Sigmoid colon (tissue), 7 donors: Measurements from ENCODE around the gene HDAC4. TPM values are rescaled to one million over a fixed set of nuclear protein-coding genes. Genes with fewer than 3 reads are reported as not detected.
A peak's percentile ranks its signal among the peaks of the same experiment; 100 is the strongest.

Experiments used
- DNase-seq: peaks from one replicate; pipeline ENCODE4 v3.0.0-alpha.2; 2019
- H3K27ac ChIP-seq, 4 donors: fragments of 200-600 bp; sonication (generic); one replicate each; pipeline ENCODE4 v1.5.1; 2016 to 2019; ENCODE audit warnings: mild to moderate bottlenecking in 1 of 4
- H3K27me3 ChIP-seq, 3 donors: fragments of 200-600 bp; sonication (generic); one replicate each; pipeline ENCODE4 v1.5.1; 2019; ENCODE audit warnings: mild to moderate bottlenecking in 1 of 3
- H3K36me3 ChIP-seq, 4 donors: fragments of 200-600 bp; sonication (generic); one replicate each; pipeline ENCODE4 v1.5.1; 2016 to 2019
- H3K4me1 ChIP-seq, 4 donors: fragments of 200-600 bp; sonication (generic); one replicate each; pipeline ENCODE4 v1.5.1; 2017 to 2019
- H3K4me3 ChIP-seq, 4 donors: fragments of 200-600 bp; sonication (generic); one replicate each; pipeline ENCODE4 v1.5.1; 2017 to 2019; ENCODE audit warnings: mild to moderate bottlenecking in 2 of 4, moderate library complexity in 1 of 4
- H3K9me3 ChIP-seq, 4 donors: fragments of 200-600 bp in 3 of 4; sonication (generic) in 3 of 4; one replicate each; pipeline versions ENCODE4 v1.5.1 to v1.6.1; 2013 to 2019
- EP300 ChIP-seq, 4 donors: sonication (generic); formaldehyde crosslinking; IDR thresholded peaks; one replicate each; pipeline ENCODE4 v1.6.1; 2017; ENCODE audit warnings: antibody characterized with exemption in 4 of 4
- POLR2A ChIP-seq, 2 donors: fragments of 450-650 bp; IDR thresholded peaks; one replicate each; pipeline ENCODE4 v1.6.1; 2016; ENCODE audit warnings: antibody characterized with exemption in 2 of 2, mild to moderate bottlenecking in 2 of 2, moderate library complexity in 2 of 2
- POLR2AphosphoS5 ChIP-seq, 4 donors: sonication (generic); formaldehyde crosslinking; IDR thresholded peaks; one replicate each; pipeline ENCODE4 v1.6.1; 2017; ENCODE audit warnings: antibody characterized with exemption in 4 of 4
- WGBS, 2 donors: extraction: QIAGEN DNeasy Blood & Tissue Kit; methylation state at CpG; one replicate each; pipeline ENCODE4 v1.1.7; 2013; 5-methylcytosine and 5-hydroxymethylcytosine counted together
- intact Hi-C: fragments of 100-400 bp; cut with DNase I; formaldehyde crosslinking; loops from one replicate; pipeline ENCODE4 v1.15.1; 2023
- polyA plus RNA-seq, 3 donors: library from polyadenylated mRNA; stranded (reverse); fragments of 200-250 nt; gene quantifications; one replicate each; pipeline ENCODE4 v1.2.3, GENCODE V29; 2013
- total RNA-seq, 4 donors: library from RNA; depleted of rRNA; stranded (reverse); fragments of >200 nt; gene quantifications; one replicate each; pipeline ENCODE4 v1.1.0, GENCODE V29; 2016
- TF ChIP-seq, protein P1 (sequence below), 4 experiments: fragments of 450-650 bp in 3 of 4; fragments of 200-600 bp in 1 of 4; IDR thresholded peaks; one replicate each; pipeline ENCODE4 v1.5.1; 2016 to 2019; ENCODE audit warnings: antibody characterized with exemption in 4 of 4, mild to moderate bottlenecking in 3 of 4, moderate library complexity in 2 of 4
- donor health status: healthy with polysubstance abuse.
- donor health status: Bipolar disorder and iron deficiency.
- donor health status: healthy.

HDAC4 gene
- total and polyA plus RNA-seq, 7 donors: 1.8 to 196 (median 77.0) TPM

DNA sequence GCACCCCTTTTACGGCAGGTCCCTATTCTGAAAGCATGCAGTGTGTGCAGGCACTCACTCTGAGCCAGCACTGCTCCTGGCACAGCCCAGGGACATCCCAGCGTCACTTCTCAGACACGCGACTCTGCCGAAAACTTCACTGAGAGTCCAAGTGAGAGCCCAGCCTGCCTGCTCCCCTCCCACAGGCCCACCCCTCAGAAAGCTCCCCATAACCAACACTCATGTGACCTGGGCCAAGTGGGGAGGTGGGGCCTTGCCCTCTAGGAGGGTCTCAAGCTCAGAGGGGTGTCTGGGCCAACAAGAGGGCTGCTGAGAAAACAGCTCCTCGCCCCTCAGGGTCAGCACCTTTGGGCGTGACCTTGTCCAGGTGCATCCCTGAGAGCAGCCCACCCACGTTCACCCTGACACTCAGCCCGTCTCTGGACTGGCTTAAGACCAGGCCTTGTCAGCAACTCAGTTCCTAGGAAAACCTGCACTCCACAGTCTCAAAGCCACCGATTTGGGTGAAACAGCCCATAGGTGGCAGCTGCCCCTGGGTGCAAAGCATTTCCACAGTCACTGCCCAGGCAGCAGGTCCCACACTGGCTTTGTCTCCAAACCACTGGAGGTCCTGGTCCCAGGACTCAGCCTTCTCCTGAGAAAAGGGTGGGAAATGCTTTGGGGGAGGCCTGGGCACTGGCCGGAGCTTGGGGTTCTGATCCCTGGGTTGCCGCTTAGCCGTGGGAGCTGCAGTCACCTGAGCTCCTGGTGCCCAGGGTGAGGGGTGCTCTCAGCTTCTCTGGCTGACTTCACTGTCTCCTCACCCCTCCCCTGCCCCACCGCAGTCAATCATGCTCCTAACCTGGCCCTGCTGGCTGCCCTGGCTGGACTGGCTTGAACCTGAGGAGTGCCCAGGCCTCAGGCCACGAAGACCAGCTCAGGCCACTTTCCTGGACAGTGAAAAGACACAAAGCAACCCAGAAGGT lies 209.6 kb downstream of the HDAC4 start:
- Histone ChIP-seq H3K27me3 (no peaks in the 10 kb centered on the region), H3K27ac (peak overlapping the region in 3 of 4 donors; percentile 1 to 26 (median 3)), H3K4me1 (peaks cover 0 to 47% (median 42%) of the 10 kb centered on the region in 4 donors), H3K9me3 (no peaks in the 10 kb centered on the region), H3K4me3 (no peak overlapping the region), H3K36me3 (peaks cover 23 to 55% (median 33%) of the 10 kb centered on the region in 4 donors)
- TF ChIP-seq EP300 (IDR thresholded peaks at IDR 0.05) (no peak), POLR2A (IDR thresholded peaks at IDR 0.05) (no peak), POLR2AphosphoS5 (IDR thresholded peaks at IDR 0.05) (no peak)
- TF ChIP-seq, protein P1, sequence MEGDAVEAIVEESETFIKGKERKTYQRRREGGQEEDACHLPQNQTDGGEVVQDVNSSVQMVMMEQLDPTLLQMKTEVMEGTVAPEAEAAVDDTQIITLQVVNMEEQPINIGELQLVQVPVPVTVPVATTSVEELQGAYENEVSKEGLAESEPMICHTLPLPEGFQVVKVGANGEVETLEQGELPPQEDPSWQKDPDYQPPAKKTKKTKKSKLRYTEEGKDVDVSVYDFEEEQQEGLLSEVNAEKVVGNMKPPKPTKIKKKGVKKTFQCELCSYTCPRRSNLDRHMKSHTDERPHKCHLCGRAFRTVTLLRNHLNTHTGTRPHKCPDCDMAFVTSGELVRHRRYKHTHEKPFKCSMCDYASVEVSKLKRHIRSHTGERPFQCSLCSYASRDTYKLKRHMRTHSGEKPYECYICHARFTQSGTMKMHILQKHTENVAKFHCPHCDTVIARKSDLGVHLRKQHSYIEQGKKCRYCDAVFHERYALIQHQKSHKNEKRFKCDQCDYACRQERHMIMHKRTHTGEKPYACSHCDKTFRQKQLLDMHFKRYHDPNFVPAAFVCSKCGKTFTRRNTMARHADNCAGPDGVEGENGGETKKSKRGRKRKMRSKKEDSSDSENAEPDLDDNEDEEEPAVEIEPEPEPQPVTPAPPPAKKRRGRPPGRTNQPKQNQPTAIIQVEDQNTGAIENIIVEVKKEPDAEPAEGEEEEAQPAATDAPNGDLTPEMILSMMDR (IDR thresholded peaks at IDR 0.05): no peak
- intact Hi-C loops: no loop called here
- DNase-seq: peak; percentile 58
- WGBS, 2 donors: 91 to 96% methylated on average over 15 of the region's 15 CpGs

DNA sequence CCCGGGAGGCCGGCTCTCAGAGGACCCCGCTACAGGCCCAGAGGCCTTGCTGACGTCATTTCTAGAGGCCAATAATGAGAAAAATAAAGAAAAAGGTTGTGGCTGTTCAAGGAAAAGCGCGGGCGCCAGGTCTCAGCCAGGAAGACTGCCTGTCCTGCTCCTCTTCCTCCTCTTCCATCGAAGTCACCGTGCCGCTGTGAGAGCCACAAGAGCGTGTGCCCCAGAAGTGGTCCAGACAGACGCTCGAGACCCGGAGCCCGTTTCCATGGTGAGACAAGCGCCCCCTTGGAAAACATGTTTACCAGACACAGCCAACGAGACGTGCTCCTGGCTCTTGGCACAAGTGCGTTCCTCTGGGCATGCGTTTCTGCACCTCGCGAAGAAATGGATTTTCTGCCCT lies 210.5 kb downstream of the HDAC4 start:
- WGBS, 2 donors: 96 to 98% methylated on average over 22 of the region's 22 CpGs
- Histone ChIP-seq H3K4me3 (no peak overlapping the region), H3K9me3 (no peaks in the 10 kb centered on the region), H3K36me3 (peaks cover 28 to 59% (median 41%) of the 10 kb centered on the region in 4 donors), H3K27ac (peak overlapping the region in 1 of 4 donors; percentile 26), H3K27me3 (no peaks in the 10 kb centered on the region), H3K4me1 (peaks cover 0 to 43% (median 41%) of the 10 kb centered on the region in 4 donors)
- no peak for TF ChIP-seq POLR2A (IDR thresholded peaks at IDR 0.05)
- TF ChIP-seq EP300 (IDR thresholded peaks at IDR 0.05): no peak
- intact Hi-C loops: no loop called here
- peak; percentile 61 for DNase-seq

DNA sequence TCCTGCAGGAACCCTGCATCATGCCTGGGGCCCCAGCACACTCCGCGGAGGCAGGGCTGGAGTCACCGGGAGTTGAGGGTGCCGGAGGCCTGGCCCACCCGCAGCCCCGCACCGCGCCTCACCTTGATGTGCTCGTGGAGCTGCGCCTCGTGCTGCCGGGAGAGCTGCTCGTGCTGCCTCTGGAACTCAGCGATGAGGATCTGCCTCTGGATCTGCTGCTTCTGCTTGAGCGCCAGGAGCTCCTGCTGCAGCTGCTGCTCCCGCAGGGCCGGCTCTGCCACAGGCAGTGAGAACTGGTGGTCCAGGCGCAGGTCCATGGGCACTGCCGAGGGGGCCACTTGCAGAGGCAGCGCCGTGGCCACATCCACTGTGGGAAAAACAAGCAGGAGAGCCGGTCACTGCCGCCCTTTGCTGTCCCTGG lies 211.1 kb downstream of the HDAC4 start:
- Histone ChIP-seq H3K27ac (peak overlapping the region in 1 of 4 donors; percentile 26), H3K27me3 (no peaks in the 10 kb centered on the region), H3K4me3 (no peak overlapping the region), H3K36me3 (peaks cover 31 to 61% (median 45%) of the 10 kb centered on the region in 4 donors), H3K4me1 (peaks cover 0 to 41% (median 35%) of the 10 kb centered on the region in 4 donors), H3K9me3 (no peaks in the 10 kb centered on the region)
- TF ChIP-seq EP300 (IDR thresholded peaks at IDR 0.05) (no peak), POLR2A (IDR thresholded peaks at IDR 0.05) (no peak), POLR2AphosphoS5 (IDR thresholded peaks at IDR 0.05) (no peak)
- DNase-seq: peak; percentile 51
- intact Hi-C loops: no loop called here
- 97 to 98% methylated on average over 23 of the region's 23 CpGs for WGBS, 2 donors

DNA sequence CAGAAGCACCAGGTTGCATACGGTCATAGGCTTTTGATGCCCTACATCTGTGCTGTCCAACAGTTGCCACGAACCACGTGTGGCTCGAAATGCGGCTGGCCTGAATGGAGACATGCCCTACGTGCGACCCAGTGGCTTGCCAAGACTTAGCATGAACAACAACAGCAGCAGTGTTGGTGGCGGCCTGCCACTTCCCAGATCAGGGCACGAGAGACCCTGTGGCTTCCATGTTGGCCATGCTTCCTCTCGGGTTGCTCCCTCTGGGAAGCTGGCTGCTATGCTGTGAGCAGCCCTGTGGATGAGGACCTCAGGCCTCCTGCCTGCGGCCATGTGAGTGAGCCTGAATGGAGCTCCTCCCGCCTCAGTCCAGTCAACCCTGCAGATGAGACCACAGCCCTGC lies 212.3 kb downstream of the HDAC4 start:
- TF ChIP-seq POLR2A (IDR thresholded peaks at IDR 0.05): no peak
- no peak for TF ChIP-seq EP300 (IDR thresholded peaks at IDR 0.05)
- TF ChIP-seq, protein P1 (IDR thresholded peaks at IDR 0.05): no peak
- TF ChIP-seq POLR2AphosphoS5 (IDR thresholded peaks at IDR 0.05): no peak
- Histone ChIP-seq H3K36me3 (peaks cover 31 to 65% (median 45%) of the 10 kb centered on the region in 4 donors), H3K4me3 (no peak overlapping the region), H3K27ac (no peak overlapping the region), H3K27me3 (no peaks in the 10 kb centered on the region), H3K4me1 (peaks cover 0 to 29% (median 24%) of the 10 kb centered on the region in 4 donors), H3K9me3 (no peaks in the 10 kb centered on the region)
- DNase-seq: peak; percentile 53
- intact Hi-C loops: no loop called here
- WGBS, 2 donors: 97 to 98% methylated on average over 12 of the region's 12 CpGs

DNA sequence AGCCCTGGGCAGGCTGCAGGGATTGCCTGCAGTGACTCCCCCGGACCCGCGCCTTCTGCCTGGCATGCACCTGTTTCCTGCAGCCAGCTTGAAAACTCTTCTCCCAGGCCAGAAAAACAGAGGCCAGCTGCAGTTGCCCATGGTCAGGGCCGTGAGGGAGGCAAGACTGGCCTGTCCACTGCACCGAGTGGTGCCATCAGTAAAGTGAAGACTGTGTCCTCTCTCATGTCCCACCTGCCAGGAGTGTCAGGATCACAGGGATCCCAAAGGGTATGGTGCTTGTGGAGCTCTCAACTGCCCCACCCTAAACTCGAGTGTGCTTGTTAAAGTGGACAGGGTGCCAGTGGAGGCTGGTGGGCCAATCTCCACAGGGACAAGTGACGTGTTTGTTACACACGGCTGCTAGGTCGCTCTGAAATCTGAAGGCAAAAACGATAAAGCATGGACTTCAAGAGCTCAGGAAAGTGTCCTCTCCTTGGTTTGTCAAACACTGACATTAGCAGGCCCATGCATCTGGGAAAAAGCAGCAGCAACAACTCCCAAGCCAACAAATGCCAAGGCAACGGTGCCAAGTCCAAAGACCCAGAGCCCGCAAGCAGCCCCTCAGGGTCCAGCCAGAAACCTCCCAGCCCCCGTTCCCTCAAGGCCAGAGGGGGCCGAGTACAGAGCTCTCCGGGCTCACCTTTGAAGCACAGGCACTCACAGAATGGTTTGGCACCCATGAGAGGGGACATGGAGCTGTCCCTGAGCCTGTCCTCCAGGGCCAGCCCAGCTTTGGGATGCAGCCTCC lies 213.2 kb downstream of the HDAC4 start:
- intact Hi-C loops: no loop called here
- no peaks in the 10 kb centered on the region for H3K27me3 ChIP-seq
- peaks cover 31 to 70% (median 45%) of the 10 kb centered on the region in 4 donors for H3K36me3 ChIP-seq
- H3K9me3 ChIP-seq: no peaks in the 10 kb centered on the region
- peaks cover 0 to 20% (median 16%) of the 10 kb centered on the region in 4 donors for H3K4me1 ChIP-seq
- H3K4me3 ChIP-seq: no peak overlapping the region
- H3K27ac ChIP-seq: no peak overlapping the region
- WGBS, 2 donors: 88 to 94% methylated on average over 15 of the region's 15 CpGs
- TF ChIP-seq, protein P1 (IDR thresholded peaks at IDR 0.05): no peak
- TF ChIP-seq POLR2A (IDR thresholded peaks at IDR 0.05): no peak
- TF ChIP-seq POLR2AphosphoS5 (IDR thresholded peaks at IDR 0.05): no peak
- no peak for TF ChIP-seq EP300 (IDR thresholded peaks at IDR 0.05)
- DNase-seq: peak; percentile 40
